K562 treated with DMSO at 1 percent for 48 hours (cell line): ENCODE measurements around the gene OR2B2. TPM values are rescaled to one million over a fixed set of nuclear protein-coding genes. Genes with fewer than 3 reads are reported as not detected.

ENCODE experiments used
- total RNA-seq: library from RNA; unstranded; fragments of 300-600 nt; gene quantifications from 2 replicates; pipeline ENCODE4 v1.2.3, GENCODE V29; 2022; ENCODE audit warnings: low replicate concordance; ENCODE audit errors: extremely low read depth

OR2B2 gene
- not detected in 2 replicates for total RNA-seq

DNA sequence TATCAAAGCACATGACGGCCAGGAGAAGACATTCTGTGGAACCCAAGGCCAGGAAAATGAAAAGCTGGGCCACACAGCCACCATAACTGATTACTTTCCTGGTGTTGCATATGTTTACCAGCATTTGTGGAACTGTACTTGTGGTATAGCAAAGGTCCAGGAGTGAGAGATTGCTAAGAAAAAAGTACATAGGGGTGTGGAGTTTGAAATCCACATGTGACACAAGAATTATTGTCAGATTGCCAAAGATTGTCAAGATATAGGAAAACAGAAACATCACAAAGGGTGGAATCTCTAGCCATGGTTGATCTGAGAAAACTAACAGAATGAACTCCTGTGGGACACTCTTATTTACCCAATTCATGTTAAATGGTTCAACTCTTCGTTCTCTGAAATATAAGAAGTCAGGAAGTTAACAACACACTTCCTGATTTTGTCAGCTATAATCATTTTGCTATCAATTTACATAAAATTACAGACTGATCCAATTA lies at the start of gene OR2B2:
Gene OR2B2 (minus strand): TSS at position 441 of the 491 bp plus-strand sequence. CDS start 77 bp downstream, at position 364.

DNA sequence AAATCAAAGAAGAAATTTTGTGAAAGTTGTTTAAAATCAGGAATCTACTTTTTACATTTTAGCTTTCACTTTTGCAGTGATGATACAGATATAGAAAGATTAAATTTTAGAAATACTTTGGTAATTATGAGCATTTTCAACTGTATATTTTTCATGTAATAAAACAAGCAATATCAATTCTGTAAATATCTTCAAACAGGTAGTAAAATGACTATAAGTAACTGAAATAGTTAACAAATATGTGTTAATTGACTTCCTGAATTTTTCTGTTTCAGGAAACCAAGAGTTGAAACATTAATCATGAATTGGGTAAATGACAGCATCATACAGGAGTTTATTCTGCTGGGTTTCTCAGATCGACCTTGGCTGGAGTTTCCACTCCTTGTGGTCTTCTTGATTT lies 44.7 kb upstream of the OR2B2 start, which contains the start of gene OR2B6:
Gene OR2B6 (plus strand): TSS at position 301 of the 400 bp plus-strand sequence. CDS start 0 bp downstream, at position 301.

Other genes with a start within 250 kb of the OR2B2 start
- gene OR2B6, start 44.8 kb upstream of the OR2B2 start, total RNA-seq, result not detected in 2 replicates
- gene ZNF165, start 168.2 kb upstream of the OR2B2 start, total RNA-seq, result not detected in 2 replicates
- not detected in 2 replicates for gene ZSCAN16, start 212.2 kb upstream of the OR2B2 start, total RNA-seq
- gene ZKSCAN8, start 229.5 kb upstream of the OR2B2 start, total RNA-seq, result not detected in 2 replicates